Endothelial cell of umbilical vein (primary cell): ENCODE data around the gene SLC4A5. TPM values are rescaled to one million over a fixed set of nuclear protein-coding genes. Genes with fewer than 3 reads are reported as not detected.

Experiments used
- BruUV-seq: library from RNA; stranded (reverse); fragments of 400-500 nt; replicated peaks from 2 replicates; lab custom pipeline; 2021; lab: Mats Ljungman, UMichigan
- CTCF ChIA-PET: fragments of 300-600, 350-600 bp; sonication (Branson Sonifier 250); formaldehyde crosslinking; loops from one replicate; lab custom pipeline; 2021; ENCODE audit warnings: antibody characterized with exemption, inconsistent platforms; lab: Charles Lee
- POLR2A ChIA-PET: fragments of 300-600, 350-600 bp; sonication (Branson Sonifier 250); formaldehyde crosslinking; loops from one replicate; lab custom pipeline; 2021; ENCODE audit warnings: antibody characterized with exemption, inconsistent platforms; lab: Charles Lee
- DNase-seq: peaks from one replicate; pipeline ENCODE4 v3.0.0-alpha.2; 2011; ENCODE audit warnings: low read depth, low spot score
- FAIRE-seq: peaks from 2 replicates; lab custom pipeline; 2011; peaks lifted over from hg19 to GRCh38; lab: Jason Lieb, UNC
- H2AFZ ChIP-seq: 2 replicates; pipeline ENCODE4 v1.6.0; 2012; ENCODE audit warnings: low read depth, low read length, control low read depth, inconsistent platforms
- H3K27ac ChIP-seq: 2 replicates; pipeline ENCODE4 v1.5.1; 2011; ENCODE audit warnings: low read depth, mild to moderate bottlenecking, control low read depth, low read length, moderate library complexity; ENCODE audit not compliant: insufficient read depth
- H3K27me3 ChIP-seq, 2 experiments: 2 replicates each; pipeline versions ENCODE4 v1.6.0 to v1.6.1; 2011; ENCODE audit warnings: low read length in 2 of 2, mixed read lengths in 1 of 2; ENCODE audit not compliant: control insufficient read depth in 2 of 2, insufficient read depth in 2 of 2
- H3K36me3 ChIP-seq, 2 experiments: 2 replicates in 1 of 2; 3 replicates in 1 of 2; pipeline ENCODE4 v1.5.1; 2011; ENCODE audit warnings: low read length in 2 of 2, mild to moderate bottlenecking in 1 of 2, moderate library complexity in 1 of 2; ENCODE audit not compliant: control insufficient read depth in 2 of 2, insufficient read depth in 2 of 2; ENCODE audit errors: extremely low read depth in 1 of 2
- H3K4me1 ChIP-seq: 3 replicates; pipeline ENCODE4 v1.5.1; 2011; ENCODE audit warnings: mild to moderate bottlenecking, low read length; ENCODE audit not compliant: control insufficient read depth, insufficient read depth; ENCODE audit errors: extremely low read depth
- H3K4me2 ChIP-seq: 2 replicates; pipeline ENCODE4 v1.6.1; 2011; ENCODE audit warnings: low read length, control low read depth, mixed read lengths; ENCODE audit not compliant: insufficient read depth
- H3K4me3 ChIP-seq, 3 experiments: fragments of 200-600 bp in 1 of 3; sonication (generic), shearing (Covaris generic) in 1 of 3; replicated peaks in 1 of 3; 2 replicates each; pipeline ENCODE4 v1.5.1; 2011 to 2016; ENCODE audit warnings: control low read depth in 3 of 3, low read length in 3 of 3, mild to moderate bottlenecking in 2 of 3, inconsistent platforms in 1 of 3, low read depth in 1 of 3, moderate library complexity in 1 of 3; ENCODE audit not compliant: insufficient read depth in 1 of 3
- H3K79me2 ChIP-seq: 2 replicates; pipeline ENCODE4 v1.6.0; 2012; ENCODE audit warnings: low read length, inconsistent platforms; ENCODE audit not compliant: control insufficient read depth, insufficient read depth
- H3K9ac ChIP-seq: replicated peaks from 2 replicates; pipeline ENCODE3; 2011; ENCODE audit warnings: low read length, control low read depth; ENCODE audit not compliant: insufficient read depth; ENCODE audit errors: extremely low read depth
- H3K9me1 ChIP-seq: replicated peaks from 3 replicates; pipeline ENCODE4 v1.6.0; 2011; ENCODE audit warnings: mild to moderate bottlenecking, low read length; ENCODE audit not compliant: control insufficient read depth, insufficient read depth; ENCODE audit errors: extremely low read depth
- H3K9me3 ChIP-seq: replicated peaks from 2 replicates; pipeline ENCODE4 v1.5.1; 2012; ENCODE audit warnings: low read length, inconsistent platforms; ENCODE audit not compliant: control insufficient read depth, insufficient read depth
- H4K20me1 ChIP-seq: replicated peaks from 2 replicates; pipeline ENCODE3; 2011; ENCODE audit warnings: mild to moderate bottlenecking, low read length; ENCODE audit not compliant: control insufficient read depth, insufficient read depth; ENCODE audit errors: extremely low read depth
- FOS ChIP-seq: IDR thresholded peaks from 2 replicates; pipeline ENCODE4 v1.6.1; 2011; ENCODE audit warnings: mild to moderate bottlenecking, low read length, moderate library complexity, borderline replicate concordance; ENCODE audit not compliant: insufficient read depth
- GATA2 ChIP-seq: IDR thresholded peaks from 2 replicates; pipeline ENCODE4 v1.7.0; 2011; ENCODE audit warnings: low read depth, mild to moderate bottlenecking, moderate library complexity, mixed read lengths, low read length; ENCODE audit not compliant: insufficient read length, insufficient read depth
- JUN ChIP-seq: IDR thresholded peaks from 2 replicates; pipeline ENCODE4 v1.6.1; 2011; ENCODE audit warnings: borderline replicate concordance, low read depth; ENCODE audit not compliant: insufficient read length, insufficient read depth
- MAX ChIP-seq: IDR thresholded peaks from 2 replicates; pipeline ENCODE4 v1.6.1; 2011; ENCODE audit not compliant: insufficient read depth, insufficient read length
- POLR2A ChIP-seq: IDR thresholded peaks from 2 replicates; pipeline ENCODE4 v1.6.1; 2012; ENCODE audit warnings: low read depth, mild to moderate bottlenecking, control low read depth, low read length
- dilution Hi-C: fragments of 300-500 bp; cut with MboI; formaldehyde crosslinking; loops from one replicate; pipeline ENCODE4 v1.15.0; 2019; ENCODE audit warnings: low sequenced_read_pairs; ENCODE audit not compliant: extremely low pct_ligation_motif_present
- intact Hi-C: fragments of 100-400 bp; cut with micrococcal nuclease; formaldehyde crosslinking; loops from one replicate; pipeline ENCODE4 v1.10.0; 2022
- polyA plus RNA-seq, 4 experiments: library from polyadenylated mRNA; depleted of rRNA in 3 of 4; stranded (reverse) in 3 of 4; unstranded in 1 of 4; fragments of >200 nt; gene quantifications; 2 replicates each; pipeline versions ENCODE4 v1.2.1 to v1.2.3, GENCODE V29; 2011 to 2012; ENCODE audit warnings: missing spikeins in 1 of 4
- total RNA-seq: library from RNA; stranded (reverse); gene quantifications from 2 replicates; pipeline ENCODE4 v1.2.3, GENCODE V29; 2021
- TF ChIP-seq, protein P1 (sequence below), 2 donors: IDR thresholded peaks; 1 replicate in 1 of 2; 2 replicates in 1 of 2; pipeline ENCODE4 v1.5.1; 2011; ENCODE audit warnings: low read length in 2 of 2, mild to moderate bottlenecking in 2 of 2, moderate library complexity in 2 of 2, control low read depth in 1 of 2, inconsistent platforms in 1 of 2, low read depth in 1 of 2; ENCODE audit not compliant: insufficient read depth in 1 of 2; ENCODE audit errors: extremely low read depth in 1 of 2

The SLC4A5 gene
- total and polyA plus RNA-seq, 2 donors (not counting 3 experiments of a cell fraction or from before 2014, with no cell fraction given): 0.12 to 0.97 TPM

- Histone ChIP-seq H3K79me2 (no peaks in the 10 kb centered on the region), H3K4me2 (no peak overlapping the region), H3K9me3 (no peaks in the 10 kb centered on the region), H3K27me3 (no peaks in the 10 kb centered on the region), H3K9ac (no peak overlapping the region), H3K36me3 (no peaks in the 10 kb centered on the region), H3K27ac (no peak overlapping the region), H3K4me1 (no peaks in the 10 kb centered on the region), H2AFZ (no peak overlapping the region), H4K20me1 (no peaks in the 10 kb centered on the region), H3K4me3 (no peak overlapping the region), H3K9me1 (no peaks in the 10 kb centered on the region)
- DNase-seq (no peak), FAIRE-seq (no peak)
- no peak for TF ChIP-seq JUN
- no peak for TF ChIP-seq POLR2A
- POLR2A ChIA-PET: no interaction called here
- BruUV-seq: no TSS peak
- dilution Hi-C loops (no loop called here), intact Hi-C loops (no loop called here)
- CTCF ChIA-PET: interaction anchor here (1.2 kb wide), 1 partner anchor 30 kb away, joined by 4 read pairs; no protein-coding TSS in a partner anchor
These were observed 38.7 kb downstream of the SLC4A5 start for GRCh38 chr2:74304332-74305148.

GRCh38 chr2:74302865-74303264, 40.4 kb downstream of the SLC4A5 start:
- Histone ChIP-seq H3K4me1 (no peaks in the 10 kb centered on the region), H4K20me1 (no peaks in the 10 kb centered on the region), H2AFZ (no peak overlapping the region), H3K9me3 (no peaks in the 10 kb centered on the region), H3K9me1 (no peaks in the 10 kb centered on the region), H3K27me3 (no peaks in the 10 kb centered on the region), H3K27ac (no peak overlapping the region), H3K36me3 (no peaks in the 10 kb centered on the region), H3K4me3 (no peak overlapping the region), H3K79me2 (no peaks in the 10 kb centered on the region), H3K4me2 (no peak overlapping the region), H3K9ac (no peak overlapping the region)
- TF ChIP-seq MAX (no peak), POLR2A (no peak), GATA2 (no peak), FOS (no peak)
- TF ChIP-seq, protein P1, sequence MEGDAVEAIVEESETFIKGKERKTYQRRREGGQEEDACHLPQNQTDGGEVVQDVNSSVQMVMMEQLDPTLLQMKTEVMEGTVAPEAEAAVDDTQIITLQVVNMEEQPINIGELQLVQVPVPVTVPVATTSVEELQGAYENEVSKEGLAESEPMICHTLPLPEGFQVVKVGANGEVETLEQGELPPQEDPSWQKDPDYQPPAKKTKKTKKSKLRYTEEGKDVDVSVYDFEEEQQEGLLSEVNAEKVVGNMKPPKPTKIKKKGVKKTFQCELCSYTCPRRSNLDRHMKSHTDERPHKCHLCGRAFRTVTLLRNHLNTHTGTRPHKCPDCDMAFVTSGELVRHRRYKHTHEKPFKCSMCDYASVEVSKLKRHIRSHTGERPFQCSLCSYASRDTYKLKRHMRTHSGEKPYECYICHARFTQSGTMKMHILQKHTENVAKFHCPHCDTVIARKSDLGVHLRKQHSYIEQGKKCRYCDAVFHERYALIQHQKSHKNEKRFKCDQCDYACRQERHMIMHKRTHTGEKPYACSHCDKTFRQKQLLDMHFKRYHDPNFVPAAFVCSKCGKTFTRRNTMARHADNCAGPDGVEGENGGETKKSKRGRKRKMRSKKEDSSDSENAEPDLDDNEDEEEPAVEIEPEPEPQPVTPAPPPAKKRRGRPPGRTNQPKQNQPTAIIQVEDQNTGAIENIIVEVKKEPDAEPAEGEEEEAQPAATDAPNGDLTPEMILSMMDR (IDR thresholded peaks at IDR 0.05; ENCODE audit: extremely low read depth in 1 of 2, insufficient read depth in 1 of 2, low read depth in 1 of 2, low read length in 2 of 2): no peak
- POLR2A ChIA-PET: no interaction called here
- CTCF ChIA-PET: no interaction called here
- no peak for FAIRE-seq
- no peak for DNase-seq
- intact Hi-C loops: no loop called here
- dilution Hi-C loops: no loop called here
- no TSS peak for BruUV-seq
